ENCODE measurements around the gene CYBA.

Gene CYBA

GRCh38 chr16:88627531-88628411, 23.1 kb downstream of the CYBA start:
- DNase-seq: no peak

GRCh38 chr16:88626646-88627045, 24.2 kb downstream of the CYBA start:
- no peak for DNase-seq

GRCh38 chr16:88624977-88625576, 25.8 kb downstream of the CYBA start:
- DNase-seq: no peak

- no peak for DNase-seq
Measured at GRCh38 chr16:88624481-88624880, 26.4 kb downstream of the CYBA start.

- DNase-seq: no peak
Measured at GRCh38 chr16:88623858-88624257, 27.0 kb downstream of the CYBA start.

GRCh38 chr16:88622866-88623265, 28.0 kb downstream of the CYBA start:
- no peak for DNase-seq

GRCh38 chr16:88622125-88622524, 28.7 kb downstream of the CYBA start:
- no peak for DNase-seq

- no peak for DNase-seq
Measured at GRCh38 chr16:88619859-88620815, 30.7 kb downstream of the CYBA start.

GRCh38 chr16:88618956-88619667, 31.7 kb downstream of the CYBA start:
- no peak for DNase-seq

- no peak for DNase-seq
Measured at GRCh38 chr16:88618182-88618955, 32.5 kb downstream of the CYBA start.

- DNase-seq: no peak
Measured at GRCh38 chr16:88617268-88618031, 33.4 kb downstream of the CYBA start.

GRCh38 chr16:88616736-88617135, 34.1 kb downstream of the CYBA start:
- no peak for DNase-seq

- no peak for DNase-seq
Measured at GRCh38 chr16:88616320-88616719, 34.5 kb downstream of the CYBA start.

- no peak for DNase-seq
Measured at GRCh38 chr16:88614818-88615580, 35.9 kb downstream of the CYBA start.

GRCh38 chr16:88613911-88614817, 36.7 kb downstream of the CYBA start:
- no peak for DNase-seq

GRCh38 chr16:88613293-88613692, 37.6 kb downstream of the CYBA start:
- DNase-seq: no peak

- no peak for DNase-seq
Measured at GRCh38 chr16:88610909-88611812, 39.7 kb downstream of the CYBA start.

GRCh38 chr16:88610080-88610479, 40.8 kb downstream of the CYBA start:
- no peak for DNase-seq

Measured in AML-193 (cell line).